HG03025 (cell line): ENCODE results near the gene MLPH.

Source experiments
- ATAC-seq: cut with Tn5 transposase; IDR thresholded peaks from one replicate; pipeline ENCODE4 v1.9.1; 2021; ENCODE audit warnings: mild to moderate bottlenecking, moderate library complexity; ENCODE audit not compliant: unreplicated experiment, low FRiP score

MLPH gene

DNA sequence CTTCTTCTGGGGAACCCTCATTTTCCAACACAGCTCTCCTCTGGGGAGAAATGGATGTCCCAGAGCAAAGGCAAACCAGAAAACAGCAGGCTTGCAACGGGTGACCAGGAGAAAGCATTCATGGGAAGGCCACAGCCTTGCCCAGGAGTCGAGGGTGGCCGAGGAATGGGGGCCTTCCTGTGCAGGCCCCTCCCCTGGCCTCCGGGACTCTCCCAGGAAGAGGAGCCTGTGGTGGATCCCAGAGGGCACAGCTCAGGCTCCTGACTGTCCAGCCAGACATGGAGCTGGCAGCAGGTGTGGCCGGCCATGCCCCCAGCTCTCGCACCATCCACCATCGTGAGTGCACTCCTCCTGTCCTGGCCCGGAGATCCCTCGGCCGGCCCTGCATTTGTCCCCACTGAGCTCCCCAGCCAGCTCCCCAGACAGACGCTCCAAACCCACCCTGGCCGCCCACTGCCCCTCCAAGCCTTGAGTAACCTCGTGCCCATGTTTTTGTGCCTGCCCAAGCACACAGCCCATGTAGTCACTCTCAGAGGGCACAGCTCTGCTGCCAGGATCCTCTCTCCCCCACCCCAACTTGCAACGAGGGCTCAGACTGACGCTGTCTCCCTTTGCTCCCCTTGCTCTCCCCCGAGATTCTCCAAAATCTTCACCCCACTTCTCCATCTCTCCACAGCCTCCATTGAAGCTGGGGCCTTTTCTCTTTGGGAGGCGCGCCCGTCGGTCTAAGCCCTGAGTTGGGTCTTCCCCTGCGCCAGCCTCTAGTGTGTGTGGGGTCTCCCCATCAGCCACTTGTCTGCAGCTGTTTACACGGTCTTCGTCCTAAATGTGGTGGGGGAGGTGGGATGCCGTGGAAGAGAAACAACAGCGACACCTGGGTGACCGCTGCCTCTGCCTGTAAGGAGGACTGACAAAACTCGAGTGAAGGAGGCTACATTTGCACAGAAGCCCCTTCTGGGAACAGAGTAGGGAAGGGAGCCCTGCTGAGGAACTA, 89.1 kb downstream of the MLPH start:
- no peak for ATAC-seq

DNA sequence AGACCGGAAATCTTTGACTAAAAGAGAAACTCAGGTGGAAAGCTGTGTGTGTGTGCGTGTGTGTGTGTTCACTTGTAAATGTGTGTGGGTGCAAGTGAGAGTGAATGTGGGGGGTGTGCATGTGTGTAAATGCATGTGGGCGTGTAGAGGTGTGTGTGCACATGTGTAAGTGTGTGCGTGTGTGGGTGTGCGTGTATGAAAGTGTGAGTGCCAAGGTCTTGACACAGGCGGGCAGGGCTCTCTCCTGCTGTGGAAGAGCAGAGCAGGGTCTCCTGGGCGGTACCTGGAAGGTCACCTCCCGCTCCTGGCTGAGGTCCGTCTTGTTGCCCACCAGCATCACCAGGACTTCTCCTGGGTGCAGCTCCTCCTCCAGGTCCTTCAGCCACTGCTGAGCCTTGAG, 89.9 kb downstream of the MLPH start:
- ATAC-seq: no peak

DNA sequence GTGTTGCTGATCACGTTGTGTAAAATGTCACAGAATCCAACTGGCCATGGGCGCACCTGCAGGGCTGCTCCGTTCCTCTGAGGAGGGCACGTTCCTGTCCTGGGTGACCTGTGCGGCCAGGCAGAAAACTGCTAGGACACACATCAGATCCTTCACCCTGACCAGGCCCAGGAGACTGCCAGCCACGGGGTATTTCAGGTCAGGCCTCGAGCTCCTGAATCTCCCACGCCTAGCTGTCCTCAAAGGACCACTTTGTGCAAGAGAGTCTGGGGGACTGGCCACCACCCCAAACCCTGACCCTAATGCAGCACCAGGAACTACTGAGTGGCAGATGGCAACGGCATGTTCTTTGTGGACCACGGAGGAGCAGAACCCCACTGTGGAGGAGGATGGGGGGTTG, 90.4 kb downstream of the MLPH start:
- no peak for ATAC-seq

DNA sequence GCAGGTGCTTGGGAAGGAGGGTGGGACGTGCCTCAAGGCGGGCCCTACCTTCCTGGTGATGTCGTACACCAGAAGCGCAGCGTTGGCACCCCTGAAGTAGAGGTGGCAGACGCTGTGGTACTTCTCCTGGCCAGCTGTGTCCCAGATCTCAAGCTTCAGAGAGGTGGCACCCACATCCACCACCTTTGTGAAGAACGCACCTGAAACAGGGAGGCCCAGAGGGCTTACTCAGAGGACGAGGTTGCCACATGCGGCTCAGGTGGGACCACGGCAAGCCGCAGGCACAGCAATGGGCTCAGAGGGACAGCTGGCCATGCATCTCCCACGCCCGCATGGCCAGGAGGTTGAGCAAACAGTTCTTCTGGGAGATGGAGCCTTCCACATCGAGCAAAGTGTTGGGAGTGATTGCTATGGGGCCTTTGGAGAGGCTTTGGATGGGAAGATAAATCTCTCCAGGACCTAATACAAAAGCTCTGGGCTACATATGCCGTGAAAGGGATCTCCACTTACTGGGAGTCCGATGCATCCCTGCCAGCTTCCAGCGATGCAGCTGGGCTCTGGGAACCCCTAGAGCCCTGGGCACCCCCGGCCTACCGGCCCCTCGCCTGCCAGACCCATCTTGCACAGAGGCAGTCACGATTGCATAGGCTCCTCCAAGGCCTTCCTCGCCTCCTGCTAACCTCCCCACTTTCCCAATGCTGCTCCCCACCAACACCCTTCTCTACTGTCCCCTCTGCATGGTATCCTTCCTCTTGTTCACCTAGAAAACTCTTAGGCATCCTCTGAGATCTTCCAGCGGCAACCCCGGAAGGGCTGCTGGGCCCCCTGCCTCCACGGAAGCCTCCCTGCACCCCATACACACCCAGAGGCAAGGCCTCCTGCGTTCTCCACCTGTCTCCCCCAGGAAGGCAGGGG, 91.2 kb downstream of the MLPH start:
- ATAC-seq: no peak

DNA sequence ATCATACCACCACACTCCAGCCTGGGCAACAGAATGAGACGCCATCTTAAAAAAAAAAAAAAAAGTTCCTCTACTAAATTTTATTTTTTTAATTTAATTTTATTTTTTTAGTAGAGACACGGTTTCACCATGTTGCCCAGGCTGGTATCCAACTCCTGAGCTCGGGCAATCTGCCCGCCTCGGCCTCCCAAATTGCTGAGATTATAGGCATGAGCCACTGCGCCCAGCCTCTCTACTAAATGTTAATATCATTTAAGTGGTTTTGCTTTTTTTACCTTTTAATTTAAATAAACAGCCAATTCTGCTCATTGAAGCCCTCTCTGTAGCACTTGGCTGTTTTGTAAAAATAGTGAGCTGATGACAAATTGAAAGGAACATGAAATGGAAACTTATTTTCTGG, 94.3 kb downstream of the MLPH start:
- no peak for ATAC-seq

DNA sequence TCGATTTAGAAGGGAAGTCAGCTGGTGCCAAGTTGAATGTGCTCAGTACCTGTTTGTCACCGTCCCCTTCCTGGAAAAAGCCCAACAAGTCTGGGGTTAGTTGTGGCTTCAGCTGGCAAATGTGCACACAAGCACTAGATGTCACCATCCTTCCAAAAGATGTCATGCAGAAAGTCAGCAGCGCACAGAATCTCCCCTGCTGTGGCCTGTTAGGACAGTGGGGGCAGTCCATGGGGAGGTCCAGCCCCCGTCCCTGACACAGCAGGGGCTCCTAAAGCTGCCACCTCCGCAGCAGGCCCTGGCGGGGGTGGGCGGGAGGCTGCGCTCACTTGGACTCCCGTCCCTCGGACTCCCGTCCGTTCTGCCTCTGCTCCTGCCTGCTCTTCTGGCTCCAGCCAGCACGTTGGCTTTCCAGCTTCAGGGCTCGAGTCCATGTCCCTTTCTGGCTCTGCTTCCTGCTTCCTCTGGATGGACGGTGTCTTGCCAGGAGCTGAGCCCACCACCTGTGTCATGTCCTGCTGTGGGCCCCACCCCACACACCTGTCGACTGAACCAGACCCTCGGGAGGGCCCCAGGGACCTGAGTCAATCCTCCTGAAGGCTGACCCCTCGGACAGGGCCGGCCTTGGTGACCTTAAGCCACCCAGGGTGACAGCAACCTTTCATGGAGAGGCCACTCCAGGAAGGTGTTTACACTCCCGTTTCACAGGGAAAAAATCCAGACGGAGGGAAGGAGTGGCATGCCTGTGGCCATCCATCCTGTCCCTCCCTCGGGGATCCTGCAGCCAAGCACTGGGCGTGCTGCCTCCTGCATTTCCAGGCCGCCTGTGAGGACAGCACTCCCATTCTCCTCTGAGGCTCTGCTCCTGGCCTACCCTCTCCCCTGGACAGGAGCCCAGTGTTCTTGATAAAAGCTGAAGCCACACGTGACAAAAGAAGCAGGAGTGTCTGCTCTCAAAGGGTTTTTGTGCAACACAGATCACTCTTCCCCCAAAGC, 95.0 kb downstream of the MLPH start:
- no peak for ATAC-seq

DNA sequence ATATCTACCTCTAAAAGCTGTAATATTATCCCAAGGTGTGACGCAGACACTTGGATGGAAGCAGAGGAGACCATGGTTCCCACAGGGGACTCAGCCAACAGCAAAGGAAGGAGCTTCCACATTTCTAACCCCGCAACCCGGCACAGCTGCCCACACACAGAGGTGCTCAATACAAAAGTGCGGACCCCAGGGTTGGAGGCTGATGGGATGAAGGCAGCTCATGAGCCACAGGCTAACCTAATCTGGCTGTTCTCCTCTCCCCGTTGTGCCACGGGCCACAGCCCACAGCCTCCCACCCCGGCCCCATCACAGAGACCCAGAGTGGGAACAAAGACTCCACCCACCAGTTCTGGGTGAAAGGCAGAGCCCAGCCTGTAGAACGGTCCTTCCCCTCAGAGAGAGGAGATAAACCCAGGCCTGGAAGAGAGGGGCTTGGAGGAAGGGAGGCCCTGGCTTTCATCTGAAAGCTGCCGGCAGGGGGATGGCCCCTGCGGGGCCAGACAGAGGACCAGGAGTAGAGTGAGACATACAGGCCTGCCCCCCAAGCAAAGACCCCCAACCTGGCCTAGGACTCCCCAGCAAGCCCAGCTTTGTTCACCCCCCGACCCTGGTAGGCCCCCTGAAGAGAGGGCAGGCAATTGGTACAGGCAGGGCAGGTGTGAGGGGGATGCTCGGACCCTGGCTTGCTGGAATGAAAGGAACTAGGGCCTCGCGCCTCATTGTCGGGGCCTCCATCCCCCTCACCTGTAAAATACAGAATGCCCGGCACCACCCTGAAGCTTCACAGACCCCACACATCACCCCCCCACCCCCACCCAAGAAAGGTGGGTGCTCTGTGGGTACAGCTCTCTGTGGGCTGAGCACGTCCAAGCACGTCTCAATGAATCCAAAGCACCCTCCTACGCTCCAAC, 96.6 kb downstream of the MLPH start:
- ATAC-seq: no peak

DNA sequence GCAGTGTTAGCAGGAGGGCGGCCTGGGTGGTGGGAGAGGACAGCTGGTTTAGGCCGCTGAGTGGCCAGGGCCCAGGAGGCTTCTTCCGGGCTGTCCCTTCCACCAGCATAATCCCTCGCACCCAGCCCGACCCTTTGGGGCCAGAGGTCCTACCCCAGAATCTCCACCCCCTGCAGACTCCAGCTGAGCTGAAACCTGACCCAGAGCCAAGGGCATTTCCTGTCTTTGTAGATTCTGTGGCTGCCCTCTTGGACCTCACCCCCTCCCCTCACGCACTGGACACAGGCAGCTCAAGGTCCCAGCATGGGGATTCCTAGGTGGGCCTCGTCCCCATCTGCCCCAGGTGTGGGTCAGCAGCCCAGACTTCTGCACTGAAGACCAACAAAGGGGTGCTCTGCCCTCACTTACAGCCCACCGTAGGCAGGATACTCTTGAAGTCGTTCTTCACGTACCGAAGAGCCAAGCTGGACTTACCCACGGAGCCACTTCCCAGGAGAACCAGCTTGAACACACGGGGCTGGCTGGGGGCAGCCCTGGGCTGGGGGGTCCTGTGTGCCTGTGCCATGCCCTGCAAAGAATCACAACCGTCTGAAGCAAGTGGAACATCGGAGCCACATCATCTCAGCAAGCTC, 98.7 kb downstream of the MLPH start:
- ATAC-seq: no peak

DNA sequence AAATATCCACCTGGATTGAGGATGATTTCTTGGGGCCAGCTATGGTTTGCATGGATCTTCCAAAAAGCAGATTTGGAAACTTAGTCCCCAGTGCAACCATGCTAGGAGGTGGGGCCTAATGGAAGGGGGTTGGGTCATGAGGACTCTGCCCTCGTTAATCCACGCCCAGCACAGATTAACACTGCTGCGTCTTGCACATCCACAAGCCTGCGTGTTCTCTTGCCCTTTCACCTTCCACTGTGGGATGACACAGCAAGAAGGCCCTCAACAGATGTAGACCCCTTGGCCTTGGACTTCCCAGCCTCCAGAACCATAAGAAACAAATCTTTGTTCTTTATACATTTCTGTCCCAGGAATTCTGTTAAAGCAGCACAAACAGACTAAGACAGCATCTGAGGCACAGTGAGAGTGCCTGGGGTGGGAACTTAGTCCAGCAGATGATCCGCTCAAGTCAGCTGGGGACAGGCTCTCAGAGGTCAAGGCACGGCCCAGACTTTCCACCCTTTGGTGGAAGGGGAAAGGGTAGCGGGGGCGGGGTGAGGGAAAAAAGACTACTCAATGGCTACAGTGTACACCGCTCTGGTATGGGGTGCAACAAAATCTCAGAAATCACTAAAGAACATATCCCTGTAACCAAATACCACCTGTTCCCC, 101.1 kb downstream of the MLPH start:
- no peak for ATAC-seq

DNA sequence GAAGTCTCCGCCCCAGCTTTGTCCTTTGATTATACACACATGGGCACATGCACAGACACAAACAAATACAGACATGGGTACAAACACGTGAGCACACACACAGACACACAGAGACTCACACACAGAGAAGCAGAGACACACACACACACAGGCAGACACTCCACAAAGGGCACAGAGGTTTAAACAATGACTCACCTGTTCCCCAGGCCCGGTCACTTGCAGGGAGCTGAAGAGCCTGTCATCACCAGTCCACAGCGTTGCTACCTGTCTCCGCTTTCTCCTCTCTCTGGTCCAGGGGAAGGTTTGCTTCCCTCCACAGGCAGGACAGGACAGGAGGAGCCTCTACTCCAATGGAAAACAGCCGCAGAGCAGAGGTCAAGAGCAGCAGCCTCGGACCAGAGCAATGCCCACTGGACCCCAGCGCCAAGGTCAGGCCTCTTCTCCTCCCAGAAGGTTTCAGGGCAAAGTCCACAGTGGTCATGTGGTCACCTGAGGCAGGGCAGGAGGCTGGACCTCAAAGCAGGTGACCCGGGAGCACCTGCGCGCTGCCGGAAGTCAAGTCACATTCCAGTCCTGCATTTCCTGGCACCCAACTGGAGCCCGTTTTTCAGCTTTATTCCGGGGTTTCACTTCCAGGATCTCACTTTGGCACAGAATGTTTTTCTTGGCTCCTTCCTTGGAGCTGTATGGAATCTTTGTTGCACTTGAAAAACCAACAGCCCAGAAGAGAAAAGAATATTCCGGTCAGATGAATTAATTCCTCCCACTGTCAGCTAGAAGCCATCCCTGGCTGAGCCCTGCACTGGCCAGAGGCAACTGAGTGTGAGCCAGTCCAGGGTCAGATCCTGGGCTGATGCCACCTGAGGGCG, 103.5 kb downstream of the MLPH start, which contains the start of gene RAB17:
Gene RAB17, minus strand, starts transcription at position 463 of the 869 bp plus-strand sequence. CDS start 4,580 bp downstream, outside the sequence.
- no peak for ATAC-seq

DNA sequence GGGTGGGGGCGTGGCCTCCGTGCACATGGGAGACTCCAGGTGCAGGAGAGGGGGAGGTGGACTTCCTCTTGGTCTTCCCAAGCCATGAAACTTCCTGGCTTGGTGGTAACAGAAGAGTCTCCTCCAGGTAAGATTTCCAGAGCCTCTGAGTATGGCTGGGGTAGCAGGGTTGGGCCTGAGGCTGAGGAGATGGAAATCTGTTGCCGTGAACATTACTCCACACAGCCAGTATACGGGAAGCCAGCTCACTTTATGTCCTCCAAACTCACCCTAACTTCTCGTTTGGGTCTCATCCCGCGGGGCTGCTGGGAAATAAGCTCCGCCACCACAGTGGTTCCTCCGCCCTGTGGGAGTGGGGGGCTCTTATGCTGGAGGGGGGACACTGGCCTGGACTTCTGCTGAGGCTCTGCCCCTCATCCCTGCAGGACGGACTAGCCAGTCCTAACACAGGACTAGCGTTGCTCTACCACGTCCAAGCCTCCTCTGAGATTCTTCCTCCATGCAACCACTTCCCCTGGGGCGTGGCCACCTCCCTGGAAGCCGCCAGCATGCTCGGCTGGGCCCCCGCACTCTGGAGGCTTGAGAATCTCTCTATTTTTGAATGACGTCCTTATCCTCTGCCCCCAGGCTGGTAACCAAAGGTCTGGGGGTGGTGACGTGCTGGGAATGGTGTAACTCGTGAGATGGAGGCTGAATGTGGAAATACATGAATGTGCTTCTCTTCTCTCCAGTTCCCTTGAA, 104.3 kb downstream of the MLPH start:
- no peak for ATAC-seq

DNA sequence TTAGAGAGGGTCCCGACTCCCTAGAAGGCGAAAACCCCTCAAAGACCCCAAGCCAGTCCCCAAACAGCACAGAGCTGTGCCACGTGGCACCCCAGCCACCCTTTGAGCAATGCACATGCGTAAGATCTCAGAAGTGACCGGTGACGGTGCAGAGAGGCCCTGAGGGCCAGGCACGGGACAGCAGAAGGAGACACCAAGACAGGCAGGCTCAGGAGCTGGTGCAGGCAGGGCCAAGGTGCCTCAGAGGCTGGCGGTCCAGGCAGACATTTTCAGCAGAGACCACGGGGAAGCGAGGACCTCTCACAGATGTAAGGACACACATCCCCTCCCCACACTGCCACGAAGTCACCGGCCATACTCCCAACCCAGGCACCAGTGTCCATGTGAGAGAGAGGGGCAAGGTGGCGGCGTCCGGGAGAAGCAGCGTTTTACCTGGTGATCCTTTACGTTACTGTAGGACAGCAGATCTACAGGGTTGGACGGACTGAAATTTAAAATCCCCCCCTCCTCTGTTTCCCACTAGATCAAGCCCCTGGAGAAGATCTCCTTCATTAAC, 105.5 kb downstream of the MLPH start:
- ATAC-seq: no peak

DNA sequence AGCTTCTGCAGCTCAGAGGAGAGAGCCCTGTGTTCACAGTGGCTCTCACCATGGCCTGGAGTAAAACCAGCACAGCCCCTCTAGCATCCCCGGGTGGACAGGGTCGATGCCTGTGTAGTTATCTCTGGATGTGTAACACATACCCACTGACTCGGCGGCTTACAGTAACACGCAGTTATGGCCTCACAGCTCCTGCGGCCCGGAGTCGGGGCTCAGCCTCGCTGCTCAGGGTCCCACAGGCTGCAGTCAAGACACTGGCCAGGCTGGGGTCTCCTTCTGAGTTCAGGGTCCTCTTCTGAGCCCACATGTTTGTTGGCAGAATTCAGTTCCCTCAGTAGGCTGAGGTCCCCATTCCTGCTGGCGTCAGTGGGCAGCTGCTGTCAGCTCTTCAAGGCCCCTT, 106.0 kb downstream of the MLPH start:
- ATAC-seq: no peak

DNA sequence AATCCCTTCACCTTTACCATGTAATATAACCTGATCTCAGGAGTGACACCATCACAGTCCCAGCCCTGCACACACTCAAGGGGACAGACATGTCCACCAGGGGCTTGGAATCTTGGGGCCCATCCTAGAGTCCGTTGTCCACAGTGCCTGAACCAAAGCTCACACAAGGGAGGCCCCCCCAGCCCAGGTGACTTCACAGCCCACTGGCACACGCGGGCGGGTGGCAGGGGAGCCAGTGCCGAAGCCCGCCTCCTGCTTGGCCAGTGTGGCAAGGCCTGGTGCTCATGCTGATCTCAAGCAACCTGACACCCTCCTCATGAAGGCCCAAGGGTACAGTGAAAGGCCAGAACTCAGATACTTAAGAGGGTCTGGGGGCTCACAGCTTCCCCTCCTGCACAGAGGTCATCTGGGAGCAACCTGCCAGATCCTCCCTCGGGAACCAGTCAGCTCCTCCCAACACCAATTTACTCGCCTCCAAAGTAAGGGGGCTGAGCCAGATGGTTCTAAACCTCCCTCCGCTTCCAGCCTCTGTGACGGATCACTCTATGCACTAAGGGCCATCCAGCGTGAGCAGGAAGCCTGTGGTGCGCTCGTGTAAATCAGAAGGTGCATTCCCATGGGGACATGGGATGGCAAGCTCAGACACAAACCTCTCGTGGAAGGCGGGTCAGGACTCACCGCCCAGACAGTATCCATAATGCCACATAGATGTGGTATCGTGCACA, 106.7 kb downstream of the MLPH start:
- no peak for ATAC-seq

DNA sequence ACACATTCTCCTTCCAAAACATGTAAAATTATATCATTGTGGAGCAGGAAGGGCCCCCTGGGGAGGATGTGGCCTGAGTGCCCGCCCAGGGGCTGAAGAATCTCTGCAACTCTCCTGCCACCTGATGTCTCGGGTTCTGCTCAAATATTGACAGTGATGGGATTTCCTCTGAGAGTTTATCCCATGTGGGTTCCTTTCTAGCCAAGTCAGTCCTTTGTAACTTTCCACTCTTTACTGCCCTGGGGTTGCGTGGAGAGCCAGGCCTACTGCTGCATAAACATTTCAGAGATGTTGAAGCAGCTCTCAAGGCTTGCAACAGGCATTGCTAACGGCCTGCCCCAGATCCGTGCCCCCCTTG, 107.4 kb downstream of the MLPH start:
- ATAC-seq: no peak
